Mesenchymal stem cell (in vitro differentiated cells and primary cell): ENCODE data around the gene ERICH4.

Experiments used
- DNase-seq: peaks from one replicate; pipeline ENCODE4 v3.0.0-alpha.2; 2013
- H2AFZ ChIP-seq: one replicate; pipeline ENCODE4 v1.6.1; 2013; ENCODE audit warnings: low read depth, mild to moderate bottlenecking, control low read depth, inconsistent platforms, low read length, moderate library complexity
- H2AK5ac ChIP-seq: 2 replicates; pipeline ENCODE4 v1.6.1; 2013; ENCODE audit warnings: low read length, moderate library complexity, mild to moderate bottlenecking, inconsistent platforms; ENCODE audit not compliant: severe bottlenecking
- H2BK120ac ChIP-seq: one replicate; pipeline ENCODE4 v1.6.1; 2013; ENCODE audit warnings: low read depth, mild to moderate bottlenecking, inconsistent platforms, low read length, moderate library complexity
- H2BK12ac ChIP-seq, 2 experiments: one replicate each; pipeline ENCODE4 v1.6.1; 2013; ENCODE audit warnings: inconsistent platforms in 2 of 2, low read length in 2 of 2, mild to moderate bottlenecking in 2 of 2, moderate library complexity in 2 of 2, control low read depth in 1 of 2
- H2BK15ac ChIP-seq: one replicate; pipeline ENCODE4 v1.6.1; 2013; ENCODE audit warnings: mild to moderate bottlenecking, low read depth, inconsistent platforms; ENCODE audit not compliant: poor library complexity, severe bottlenecking
- H2BK5ac ChIP-seq: 2 replicates; pipeline ENCODE4 v1.6.1; 2013; ENCODE audit warnings: low read depth, mild to moderate bottlenecking, low read length, control low read depth, inconsistent platforms; ENCODE audit not compliant: poor library complexity, severe bottlenecking
- H3K14ac ChIP-seq, 2 experiments: one replicate each; pipeline ENCODE4 v1.6.1; 2013; ENCODE audit warnings: inconsistent platforms in 2 of 2, low read length in 2 of 2, control low read depth in 1 of 2, mild to moderate bottlenecking in 1 of 2, moderate library complexity in 1 of 2
- H3K18ac ChIP-seq, 2 experiments: one replicate each; pipeline ENCODE4 v1.6.1; 2013; ENCODE audit warnings: inconsistent platforms in 2 of 2, low read length in 2 of 2, control low read depth in 1 of 2, low read depth in 1 of 2, mild to moderate bottlenecking in 1 of 2
- H3K23ac ChIP-seq, 2 experiments: one replicate each; pipeline ENCODE4 v1.6.1; 2013; ENCODE audit warnings: inconsistent platforms in 2 of 2, low read length in 2 of 2, mild to moderate bottlenecking in 2 of 2, moderate library complexity in 2 of 2, control low read depth in 1 of 2
- H3K27ac ChIP-seq: 2 replicates; pipeline ENCODE4 v1.5.1; 2013; ENCODE audit warnings: mild to moderate bottlenecking, moderate library complexity, low read length, control low read depth, inconsistent platforms; ENCODE audit not compliant: poor library complexity, severe bottlenecking
- H3K27me3 ChIP-seq, 2 experiments: 2 replicates each; pipeline versions ENCODE4 v1.6.1 to v1.7.0; 2013; ENCODE audit warnings: low read length in 2 of 2, mild to moderate bottlenecking in 2 of 2, moderate library complexity in 2 of 2, control low read depth in 1 of 2, inconsistent platforms in 1 of 2; ENCODE audit not compliant: control insufficient read depth in 1 of 2, insufficient read depth in 1 of 2
- H3K36me3 ChIP-seq, 2 experiments: 2 replicates each; pipeline versions ENCODE4 v1.6.1 to v1.7.0; 2013; ENCODE audit warnings: low read length in 2 of 2, control low read depth in 1 of 2, inconsistent platforms in 1 of 2, low read depth in 1 of 2, mild to moderate bottlenecking in 1 of 2; ENCODE audit not compliant: insufficient read depth in 2 of 2, control insufficient read depth in 1 of 2
- H3K4ac ChIP-seq, 2 experiments: one replicate each; pipeline ENCODE4 v1.6.1; 2013; ENCODE audit warnings: inconsistent platforms in 2 of 2, low read length in 2 of 2, mild to moderate bottlenecking in 2 of 2, moderate library complexity in 2 of 2, control low read depth in 1 of 2, low read depth in 1 of 2
- H3K4me1 ChIP-seq: 2 replicates; pipeline ENCODE4 v1.6.1; 2013; ENCODE audit warnings: low read depth, low read length, control low read depth; ENCODE audit not compliant: control insufficient read depth, insufficient read depth
- H3K4me2 ChIP-seq: 2 replicates; pipeline ENCODE4 v1.6.1; 2013; ENCODE audit warnings: low read length, mild to moderate bottlenecking, inconsistent platforms; ENCODE audit not compliant: poor library complexity, severe bottlenecking
- H3K4me3 ChIP-seq, 2 experiments: 2 replicates each; pipeline versions ENCODE4 v1.5.1 to v1.7.0; 2013; ENCODE audit warnings: low read length in 2 of 2, mild to moderate bottlenecking in 2 of 2, control low read depth in 1 of 2, low read depth in 1 of 2; ENCODE audit not compliant: insufficient read depth in 1 of 2
- H3K79me1 ChIP-seq: replicated peaks from 2 replicates; pipeline ENCODE4 v1.6.1; 2013; ENCODE audit warnings: mild to moderate bottlenecking, control low read depth, low read length, inconsistent platforms; ENCODE audit not compliant: poor library complexity, severe bottlenecking
- H3K9ac ChIP-seq: 2 replicates; pipeline ENCODE4 v1.7.0; 2013; ENCODE audit warnings: mild to moderate bottlenecking, low read length, moderate library complexity
- H3K9me3 ChIP-seq: 2 replicates; pipeline ENCODE4 v1.7.0; 2013; ENCODE audit warnings: mild to moderate bottlenecking, low read length; ENCODE audit not compliant: control insufficient read depth
- H4K8ac ChIP-seq: one replicate; pipeline ENCODE4 v1.6.1; 2013; ENCODE audit warnings: inconsistent platforms, mild to moderate bottlenecking, low read length, moderate library complexity
- H4K91ac ChIP-seq: one replicate; pipeline ENCODE4 v1.6.1; 2013; ENCODE audit warnings: mild to moderate bottlenecking, low read length, inconsistent platforms
- WGBS: methylation state at CpG from one replicate; pipeline ENCODE4 v1.1.7; 2013; ENCODE audit warnings: mixed read lengths; 5-methylcytosine and 5-hydroxymethylcytosine counted together

Gene ERICH4

GRCh38 chr19:41449865-41450178, 6.9 kb downstream of the ERICH4 start:
- Histone ChIP-seq H2BK120ac (no peak overlapping the region), H4K8ac (no peak overlapping the region), H2AK5ac (no peak overlapping the region), H3K9ac (no peak overlapping the region), H3K14ac (no peak overlapping the region), H4K91ac (no peak overlapping the region), H3K9me3 (no peaks in the 10 kb centered on the region), H3K18ac (no peak overlapping the region), H3K27me3 (peaks cover 8 to 42% of the 10 kb centered on the region in 2 experiments), H3K79me1 (no peaks in the 10 kb centered on the region), H3K4me2 (no peak overlapping the region), H3K23ac (no peak overlapping the region), H3K4me3 (no peak overlapping the region), H3K4me1 (no peaks in the 10 kb centered on the region), H3K36me3 (no peaks in the 10 kb centered on the region), H3K4ac (no peak overlapping the region), H2AFZ (no peak overlapping the region), H2BK15ac (no peak overlapping the region), H3K27ac (no peak overlapping the region), H2BK12ac (no peak overlapping the region), H2BK5ac (no peak overlapping the region)
- WGBS, result 86% methylated on average over 1 of the region's 3 CpGs
- no peak for DNase-seq

- Histone ChIP-seq H3K4me2 (no peak overlapping the region), H3K36me3 (no peaks in the 10 kb centered on the region), H2AK5ac (no peak overlapping the region), H3K27me3 (peaks cover 8 to 31% of the 10 kb centered on the region in 2 experiments), H2AFZ (no peak overlapping the region), H3K79me1 (no peaks in the 10 kb centered on the region), H3K4me1 (no peaks in the 10 kb centered on the region), H3K9me3 (no peaks in the 10 kb centered on the region), H3K23ac (no peak overlapping the region), H4K91ac (no peak overlapping the region), H3K18ac (no peak overlapping the region), H4K8ac (no peak overlapping the region), H3K27ac (no peak overlapping the region), H3K14ac (no peak overlapping the region), H2BK12ac (no peak overlapping the region), H2BK5ac (no peak overlapping the region), H3K4me3 (no peak overlapping the region), H3K9ac (no peak overlapping the region), H2BK120ac (no peak overlapping the region), H2BK15ac (no peak overlapping the region), H3K4ac (no peak overlapping the region)
- WGBS, result 64% methylated on average over 6 of the region's 6 CpGs
- DNase-seq, result no peak
Observed at GRCh38 chr19:41452584-41453275, 9.8 kb downstream of the ERICH4 start.

- Histone ChIP-seq H3K4ac (no peak overlapping the region), H2AK5ac (no peak overlapping the region), H3K36me3 (no peaks in the 10 kb centered on the region), H3K23ac (no peak overlapping the region), H2BK120ac (no peak overlapping the region), H3K4me1 (no peaks in the 10 kb centered on the region), H3K27me3 (peaks cover 13 to 38% of the 10 kb centered on the region in 2 experiments), H3K4me3 (peak overlapping the region in 1 of 2 experiments; percentile 43), H4K8ac (no peak overlapping the region), H2BK5ac (no peak overlapping the region), H3K14ac (no peak overlapping the region), H2AFZ (no peak overlapping the region), H3K27ac (no peak overlapping the region), H2BK12ac (no peak overlapping the region), H3K4me2 (no peak overlapping the region), H3K18ac (no peak overlapping the region), H3K79me1 (no peaks in the 10 kb centered on the region), H3K9ac (peak overlapping the region; percentile 41), H3K9me3 (no peaks in the 10 kb centered on the region), H4K91ac (no peak overlapping the region), H2BK15ac (no peak overlapping the region)
- no peak for DNase-seq
- WGBS, result 53% methylated on average over 2 of the region's 2 CpGs
Observed at GRCh38 chr19:41455936-41456335, 13.0 kb downstream of the ERICH4 start.

GRCh38 chr19:41456342-41456918, 13.5 kb downstream of the ERICH4 start:
- Histone ChIP-seq H3K14ac (no peak overlapping the region), H3K79me1 (no peaks in the 10 kb centered on the region), H3K36me3 (no peaks in the 10 kb centered on the region), H3K4me2 (no peak overlapping the region), H2BK120ac (no peak overlapping the region), H3K9ac (peak overlapping the region; percentile 41), H3K9me3 (no peaks in the 10 kb centered on the region), H3K23ac (no peak overlapping the region), H3K4me3 (peak overlapping the region in 1 of 2 experiments; percentile 43), H3K27ac (no peak overlapping the region), H4K8ac (no peak overlapping the region), H2BK15ac (no peak overlapping the region), H4K91ac (no peak overlapping the region), H3K27me3 (peaks cover 13 to 41% of the 10 kb centered on the region in 2 experiments), H3K18ac (no peak overlapping the region), H2AK5ac (no peak overlapping the region), H3K4me1 (no peaks in the 10 kb centered on the region), H2BK5ac (no peak overlapping the region), H2BK12ac (no peak overlapping the region), H2AFZ (no peak overlapping the region), H3K4ac (no peak overlapping the region)
- WGBS, result 41% methylated on average over 5 of the region's 7 CpGs
- DNase-seq, result peak; percentile 30
